PC-9 (cell line): Measurements from ENCODE around the gene TNRC6C. TPM values are rescaled to one million over a fixed set of nuclear protein-coding genes. Genes with fewer than 3 reads are reported as not detected.
"Not testable (repeated sequence)": the region's sequence is repeated elsewhere in the genome, so short reads cannot be mapped to it uniquely, and the experiment has no call there.

Experiments
- BruUV-seq: library from RNA; stranded (reverse); fragments of 400-500 nt; replicated peaks from 2 replicates; lab custom pipeline; 2021; lab: Mats Ljungman, UMichigan
- CTCF ChIA-PET: fragments of 300-600 bp; sonication (Branson Sonifier 250); formaldehyde crosslinking; loops from one replicate; lab custom pipeline; 2022; ENCODE audit warnings: antibody characterized with exemption; lab: Charles Lee
- POLR2A ChIA-PET: fragments of 300-600 bp; sonication (Branson Sonifier 250); formaldehyde crosslinking; loops from one replicate; lab custom pipeline; 2022; ENCODE audit warnings: antibody characterized with exemption; ENCODE audit not compliant: unreplicated experiment; lab: Charles Lee
- DNase-seq, 2 experiments: peaks; one replicate each; pipeline versions ENCODE4 v3.0.0 to v3.0.0-alpha.2; 2015 to 2022; ENCODE audit warnings: mixed read lengths in 1 of 2
- H2AFZ ChIP-seq: fragments of 200-600 bp; sonication (generic); 2 replicates; pipeline ENCODE4 v1.8.1; 2017; ENCODE audit warnings: antibody characterized with exemption
- H3F3A ChIP-seq: fragments of 200-600 bp; sonication (generic); 2 replicates; pipeline ENCODE4 v1.8.1; 2017; ENCODE audit warnings: antibody characterized with exemption, mild to moderate bottlenecking, low read depth; ENCODE audit not compliant: insufficient read depth
- H3K27ac ChIP-seq: fragments of 200-600 bp; sonication (generic); 2 replicates; pipeline ENCODE4 v1.6.1; 2016; ENCODE audit warnings: mixed run types
- H3K27me3 ChIP-seq: fragments of 200-600 bp; sonication (generic); 2 replicates; pipeline ENCODE4 v1.6.1; 2016; ENCODE audit warnings: low read depth, mixed run types; ENCODE audit not compliant: insufficient read depth
- H3K36me3 ChIP-seq: fragments of 200-600 bp; sonication (generic); 2 replicates; pipeline ENCODE4 v1.6.1; 2016; ENCODE audit warnings: low read depth, mixed run types
- H3K4me1 ChIP-seq: fragments of 200-600 bp; sonication (generic); replicated peaks from 2 replicates; pipeline ENCODE4 v1.6.1; 2016; ENCODE audit warnings: mixed run types; ENCODE audit not compliant: insufficient read depth
- H3K4me2 ChIP-seq: fragments of 200-600 bp; sonication (generic); 2 replicates; pipeline ENCODE4 v1.6.1; 2017; ENCODE audit warnings: mixed run types
- H3K4me3 ChIP-seq: fragments of 200-600 bp; sonication (generic); 2 replicates; pipeline ENCODE4 v1.6.1; 2016; ENCODE audit warnings: mixed run types
- H3K79me2 ChIP-seq: fragments of 200-600 bp; sonication (generic); 2 replicates; pipeline ENCODE4 v1.6.1; 2017; ENCODE audit warnings: low read depth, mixed run types
- H3K9me2 ChIP-seq: fragments of 200-600 bp; sonication (generic); 2 replicates; pipeline ENCODE4 v1.8.1; 2017; ENCODE audit warnings: mild to moderate bottlenecking; ENCODE audit not compliant: insufficient read depth
- H3K9me3 ChIP-seq: fragments of 200-600 bp; sonication (generic); 2 replicates; pipeline ENCODE4 v1.8.1; 2016; ENCODE audit warnings: low read depth; ENCODE audit not compliant: insufficient read depth
- H4K20me1 ChIP-seq: fragments of 200-600 bp; sonication (generic); 2 replicates; pipeline ENCODE4 v1.8.1; 2017; ENCODE audit not compliant: insufficient read depth
- CTCF ChIP-seq: fragments of 200-600 bp; sonication (generic); conservative IDR thresholded peaks from 2 replicates; pipeline ENCODE4 v1.6.1; 2017; ENCODE audit warnings: mixed run types, antibody characterized with exemption, mild to moderate bottlenecking, moderate library complexity
- EZH2 ChIP-seq: fragments of 200-600 bp; sonication (generic); IDR thresholded peaks from 2 replicates; pipeline ENCODE4 v1.8.0; 2017; ENCODE audit warnings: antibody characterized with exemption, low read depth
- intact Hi-C: fragments of 100-400 bp; cut with micrococcal nuclease; formaldehyde crosslinking; loops from one replicate; pipeline ENCODE4 v1.10.0; 2022; ENCODE audit not compliant: unreplicated experiment
- total RNA-seq: library from RNA; stranded (reverse); gene quantifications from 2 replicates; pipeline ENCODE4 v1.2.3, GENCODE V29; 2021

The TNRC6C gene
- total RNA-seq, 1 experiment from 2014 or later = 0.37 TPM

GRCh38 chr17:77930780-77931768 is 27.4 kb upstream of the TNRC6C start:
- H3K4me3 ChIP-seq = no peak overlapping the region
- intact Hi-C loops = no loop called here
- H3K79me2 ChIP-seq = no peaks in the 10 kb centered on the region
- H3K9me3 ChIP-seq = no peaks in the 10 kb centered on the region
- no peak for DNase-seq
- no peak overlapping the region for H2AFZ ChIP-seq
- H3K27me3 ChIP-seq = peaks cover 75% of the 10 kb centered on the region
- POLR2A ChIA-PET = no interaction called here
- H3F3A ChIP-seq = no peaks in the 10 kb centered on the region
- no peaks in the 10 kb centered on the region for H3K9me2 ChIP-seq
- no peaks in the 10 kb centered on the region for H3K4me1 ChIP-seq
- CTCF ChIA-PET = no interaction called here
- H3K36me3 ChIP-seq = no peaks in the 10 kb centered on the region
- no peak overlapping the region for H3K27ac ChIP-seq
- H3K4me2 ChIP-seq = no peak overlapping the region
- no TSS peak for BruUV-seq
- H4K20me1 ChIP-seq = no peaks in the 10 kb centered on the region; the same call in 1 of the 2 replicates
- TF ChIP-seq EZH2 (no peak), CTCF (no peak)

- H3K9me3 ChIP-seq = no peaks in the 10 kb centered on the region
- POLR2A ChIA-PET = no interaction called here
- H3K36me3 ChIP-seq = no peaks in the 10 kb centered on the region
- DNase-seq = no peak
- H3K4me3 ChIP-seq = no peak overlapping the region
- H3K27ac ChIP-seq = no peak overlapping the region
- no peaks in the 10 kb centered on the region for H3K4me1 ChIP-seq
- H2AFZ ChIP-seq = no peak overlapping the region
- no peak overlapping the region for H3K4me2 ChIP-seq
- CTCF ChIA-PET = no interaction called here
- no peaks in the 10 kb centered on the region for H3F3A ChIP-seq
- no TSS peak for BruUV-seq
- intact Hi-C loops = no loop called here
- H3K79me2 ChIP-seq = no peaks in the 10 kb centered on the region
- no peaks in the 10 kb centered on the region for H4K20me1 ChIP-seq
- TF ChIP-seq EZH2 (no peak), CTCF (no peak)
- no peaks in the 10 kb centered on the region for H3K9me2 ChIP-seq
- peaks cover 60% of the 10 kb centered on the region for H3K27me3 ChIP-seq
Observed at GRCh38 chr17:77933777-77934398, 24.6 kb upstream of the TNRC6C start.

GRCh38 chr17:77935121-77935571 is 23.4 kb upstream of the TNRC6C start:
- POLR2A ChIA-PET = no interaction called here
- no peaks in the 10 kb centered on the region for H3K9me3 ChIP-seq
- H3K79me2 ChIP-seq = no peaks in the 10 kb centered on the region
- no peaks in the 10 kb centered on the region for H3K36me3 ChIP-seq
- intact Hi-C loops = no loop called here
- TF ChIP-seq EZH2 = no peak
- no peak for TF ChIP-seq CTCF
- no peaks in the 10 kb centered on the region for H3K4me1 ChIP-seq
- no peaks in the 10 kb centered on the region for H3K9me2 ChIP-seq
- DNase-seq = no peak
- H3K27me3 ChIP-seq = peaks cover 60% of the 10 kb centered on the region
- H3F3A ChIP-seq = no peaks in the 10 kb centered on the region
- no peak overlapping the region for H2AFZ ChIP-seq
- H3K4me2 ChIP-seq = no peak overlapping the region
- no peak overlapping the region for H3K4me3 ChIP-seq
- no peak overlapping the region for H3K27ac ChIP-seq
- H4K20me1 ChIP-seq = no peaks in the 10 kb centered on the region
- CTCF ChIA-PET = no interaction called here
- no TSS peak for BruUV-seq

GRCh38 chr17:77935744-77936143 is 22.8 kb upstream of the TNRC6C start:
- H3K4me3 ChIP-seq, H3K4me2 ChIP-seq, H3K4me1 ChIP-seq, DNase-seq, H3F3A ChIP-seq, H3K36me3 ChIP-seq, CTCF ChIA-PET, H3K9me2 ChIP-seq, H3K9me3 ChIP-seq, H4K20me1 ChIP-seq, H3K27ac ChIP-seq, BruUV-seq, POLR2A ChIA-PET, H3K79me2 ChIP-seq, H2AFZ ChIP-seq, intact Hi-C loops: not testable (repeated sequence)
- H3K27me3 ChIP-seq = peaks cover 64% of the 10 kb centered on the region
